Mesendoderm (in vitro differentiated cells): ENCODE results near the gene COL5A2.
A peak's percentile ranks its signal among the peaks of the same experiment; 100 is the strongest.

Experiments
- DNase-seq: peaks from one replicate; pipeline ENCODE4 v3.0.0; 2013
- H2AK5ac ChIP-seq: 2 replicates; pipeline ENCODE4 v1.6.1; 2013; ENCODE audit warnings: low read length, inconsistent platforms
- H2BK120ac ChIP-seq: 2 replicates; pipeline ENCODE4 v1.6.1; 2013; ENCODE audit warnings: low read depth, mild to moderate bottlenecking, low read length, moderate library complexity, mixed read lengths
- H2BK15ac ChIP-seq: replicated peaks from 2 replicates; pipeline ENCODE4 v1.6.1; 2013; ENCODE audit warnings: low read depth, mild to moderate bottlenecking, moderate library complexity
- H2BK5ac ChIP-seq: 2 replicates; pipeline ENCODE4 v1.6.1; 2013; ENCODE audit warnings: low read length, inconsistent platforms
- H3K18ac ChIP-seq: 2 replicates; pipeline ENCODE4 v1.6.1; 2013; ENCODE audit warnings: mild to moderate bottlenecking, low read length, mixed read lengths
- H3K23ac ChIP-seq: one replicate; pipeline ENCODE4 v1.6.1; 2013; ENCODE audit warnings: low read length
- H3K27ac ChIP-seq: 2 replicates; pipeline ENCODE4 v1.5.1; 2013; ENCODE audit warnings: low read depth, mild to moderate bottlenecking, inconsistent platforms, low read length, moderate library complexity
- H3K27me3 ChIP-seq: 2 replicates; pipeline ENCODE4 v1.6.1; 2013; ENCODE audit warnings: low read length, control low read depth, mild to moderate bottlenecking, inconsistent platforms; ENCODE audit not compliant: insufficient read depth, poor library complexity
- H3K36me3 ChIP-seq: 2 replicates; pipeline ENCODE4 v1.6.1; 2013; ENCODE audit warnings: low read length, inconsistent platforms; ENCODE audit not compliant: control insufficient read depth, insufficient read depth
- H3K4ac ChIP-seq: one replicate; pipeline ENCODE4 v1.6.1; 2013; ENCODE audit warnings: low read depth, mild to moderate bottlenecking, low read length, moderate library complexity
- H3K4me1 ChIP-seq: 2 replicates; pipeline ENCODE4 v1.6.1; 2013; ENCODE audit warnings: low read depth, low read length, inconsistent platforms; ENCODE audit not compliant: control insufficient read depth
- H3K4me2 ChIP-seq: 2 replicates; pipeline ENCODE4 v1.6.1; 2013; ENCODE audit warnings: low read length
- H3K4me3 ChIP-seq: 2 replicates; pipeline ENCODE4 v1.5.1; 2013; ENCODE audit warnings: mild to moderate bottlenecking, low read length
- H3K56ac ChIP-seq: one replicate; pipeline ENCODE4 v1.6.1; 2013; ENCODE audit warnings: low read length
- H3K79me1 ChIP-seq: 2 replicates; pipeline ENCODE4 v1.6.1; 2013; ENCODE audit warnings: low read length, inconsistent platforms
- H3K79me2 ChIP-seq: 2 replicates; pipeline ENCODE4 v1.6.1; 2013; ENCODE audit warnings: mild to moderate bottlenecking, low read length; ENCODE audit not compliant: control insufficient read depth, insufficient read depth
- H3K9ac ChIP-seq: 2 replicates; pipeline ENCODE4 v1.6.1; 2013; ENCODE audit warnings: low read length, inconsistent platforms
- H4K5ac ChIP-seq: one replicate; pipeline ENCODE4 v1.6.1; 2013; ENCODE audit warnings: low read length
- H4K8ac ChIP-seq: one replicate; pipeline ENCODE4 v1.6.1; 2013; ENCODE audit warnings: low read depth, mild to moderate bottlenecking, control low read depth, low read length, moderate library complexity
- WGBS: extraction: QIAGEN DNeasy Blood & Tissue Kit; methylation state at CpG from one replicate; pipeline ENCODE4 v1.1.7; 2013; ENCODE audit warnings: low lambda C conversion rate, missing lambda C conversion rate; ENCODE audit not compliant: insufficient coverage; ENCODE audit errors: extremely low coverage; 5-methylcytosine and 5-hydroxymethylcytosine counted together

COL5A2 gene

GRCh38 chr2:189008555-189009262 lies 170.9 kb downstream of the COL5A2 start:
- Histone ChIP-seq H3K27me3 (no peaks in the 10 kb centered on the region), H3K27ac (no peak overlapping the region), H3K4me1 (no peaks in the 10 kb centered on the region), H4K5ac (no peak overlapping the region), H3K79me1 (no peaks in the 10 kb centered on the region), H3K4me2 (no peak overlapping the region), H3K18ac (no peak overlapping the region), H4K8ac (no peak overlapping the region), H3K9ac (no peak overlapping the region), H3K4ac (no peak overlapping the region), H3K4me3 (no peak overlapping the region), H2BK5ac (no peak overlapping the region), H3K79me2 (no peaks in the 10 kb centered on the region), H3K36me3 (no peaks in the 10 kb centered on the region), H2AK5ac (no peak overlapping the region), H3K56ac (no peak overlapping the region), H3K23ac (no peak overlapping the region), H2BK120ac (no peak overlapping the region), H2BK15ac (no peak overlapping the region)
- no CpG with 5 or more reads among the region's 9 CpGs for WGBS
- no peak for DNase-seq

- H3K18ac ChIP-seq = no peak overlapping the region
- no peaks in the 10 kb centered on the region for H3K4me1 ChIP-seq
- no peak overlapping the region for H4K5ac ChIP-seq
- no peaks in the 10 kb centered on the region for H3K36me3 ChIP-seq
- H3K4me3 ChIP-seq = no peak overlapping the region
- H2BK5ac ChIP-seq = no peak overlapping the region
- no peak overlapping the region for H3K23ac ChIP-seq
- no peaks in the 10 kb centered on the region for H3K79me2 ChIP-seq
- H3K4me2 ChIP-seq = no peak overlapping the region
- H2AK5ac ChIP-seq = no peak overlapping the region
- no peaks in the 10 kb centered on the region for H3K79me1 ChIP-seq
- no peak overlapping the region for H2BK15ac ChIP-seq
- no peaks in the 10 kb centered on the region for H3K27me3 ChIP-seq
- peak; percentile 72 for DNase-seq
- no peak overlapping the region for H4K8ac ChIP-seq
- H2BK120ac ChIP-seq = no peak overlapping the region
- H3K27ac ChIP-seq = no peak overlapping the region
- no peak overlapping the region for H3K9ac ChIP-seq
- H3K4ac ChIP-seq = no peak overlapping the region
- WGBS = no CpG with 5 or more reads among the region's 1 CpG
- H3K56ac ChIP-seq = no peak overlapping the region
Measured at GRCh38 chr2:189002079-189002478, 177.5 kb downstream of the COL5A2 start.

GRCh38 chr2:189000221-189000620 lies 179.3 kb downstream of the COL5A2 start:
- Histone ChIP-seq H4K5ac (no peak overlapping the region), H3K79me2 (no peaks in the 10 kb centered on the region), H3K4me1 (no peaks in the 10 kb centered on the region), H4K8ac (no peak overlapping the region), H3K4me2 (no peak overlapping the region), H3K4ac (no peak overlapping the region), H3K36me3 (no peaks in the 10 kb centered on the region), H2AK5ac (no peak overlapping the region), H3K27me3 (no peaks in the 10 kb centered on the region), H3K18ac (no peak overlapping the region), H3K4me3 (no peak overlapping the region), H2BK120ac (no peak overlapping the region), H2BK5ac (no peak overlapping the region), H3K23ac (no peak overlapping the region), H3K27ac (no peak overlapping the region), H2BK15ac (no peak overlapping the region), H3K79me1 (no peaks in the 10 kb centered on the region), H3K9ac (no peak overlapping the region), H3K56ac (no peak overlapping the region)
- no peak for DNase-seq

- H2BK120ac ChIP-seq = no peak overlapping the region
- H3K27ac ChIP-seq = no peak overlapping the region
- no peak overlapping the region for H2AK5ac ChIP-seq
- H3K79me2 ChIP-seq = no peaks in the 10 kb centered on the region
- no peak overlapping the region for H4K8ac ChIP-seq
- no peak overlapping the region for H3K23ac ChIP-seq
- H3K4me2 ChIP-seq = no peak overlapping the region
- H2BK15ac ChIP-seq = no peak overlapping the region
- no peak overlapping the region for H3K18ac ChIP-seq
- H3K4ac ChIP-seq = no peak overlapping the region
- no peak overlapping the region for H2BK5ac ChIP-seq
- H3K9ac ChIP-seq = no peak overlapping the region
- H3K4me3 ChIP-seq = no peak overlapping the region
- no peaks in the 10 kb centered on the region for H3K27me3 ChIP-seq
- no peaks in the 10 kb centered on the region for H3K4me1 ChIP-seq
- DNase-seq = no peak
- no peak overlapping the region for H4K5ac ChIP-seq
- no peaks in the 10 kb centered on the region for H3K79me1 ChIP-seq
- H3K56ac ChIP-seq = no peak overlapping the region
- H3K36me3 ChIP-seq = no peaks in the 10 kb centered on the region
Measured at GRCh38 chr2:188997263-188997662, 182.3 kb downstream of the COL5A2 start.

GRCh38 chr2:188993247-188993646 lies 186.3 kb downstream of the COL5A2 start:
- H3K4ac ChIP-seq = no peak overlapping the region
- H3K36me3 ChIP-seq = no peaks in the 10 kb centered on the region
- H3K18ac ChIP-seq = no peak overlapping the region
- H3K4me1 ChIP-seq = no peaks in the 10 kb centered on the region
- no peak overlapping the region for H2BK15ac ChIP-seq
- no peaks in the 10 kb centered on the region for H3K79me2 ChIP-seq
- H3K27ac ChIP-seq = no peak overlapping the region
- no peak for DNase-seq
- H3K4me3 ChIP-seq = no peak overlapping the region
- H3K9ac ChIP-seq = no peak overlapping the region
- no peak overlapping the region for H2BK5ac ChIP-seq
- H3K27me3 ChIP-seq = no peaks in the 10 kb centered on the region
- no peak overlapping the region for H2AK5ac ChIP-seq
- H4K5ac ChIP-seq = no peak overlapping the region
- H3K4me2 ChIP-seq = no peak overlapping the region
- no peak overlapping the region for H4K8ac ChIP-seq
- H3K23ac ChIP-seq = no peak overlapping the region
- no CpG with 5 or more reads among the region's 1 CpG for WGBS
- no peak overlapping the region for H2BK120ac ChIP-seq
- H3K79me1 ChIP-seq = no peaks in the 10 kb centered on the region
- no peak overlapping the region for H3K56ac ChIP-seq

- no peak overlapping the region for H2BK5ac ChIP-seq
- H3K4me3 ChIP-seq = no peak overlapping the region
- H3K18ac ChIP-seq = no peak overlapping the region
- H3K36me3 ChIP-seq = no peaks in the 10 kb centered on the region
- no peak overlapping the region for H4K5ac ChIP-seq
- no peak overlapping the region for H3K56ac ChIP-seq
- WGBS = no CpG with 5 or more reads among the region's 4 CpGs
- H3K4me1 ChIP-seq = no peaks in the 10 kb centered on the region
- DNase-seq = no peak
- H3K9ac ChIP-seq = no peak overlapping the region
- no peak overlapping the region for H3K23ac ChIP-seq
- no peak overlapping the region for H3K27ac ChIP-seq
- H4K8ac ChIP-seq = no peak overlapping the region
- H2BK15ac ChIP-seq = no peak overlapping the region
- H2BK120ac ChIP-seq = no peak overlapping the region
- no peak overlapping the region for H2AK5ac ChIP-seq
- no peak overlapping the region for H3K4ac ChIP-seq
- H3K4me2 ChIP-seq = no peak overlapping the region
- H3K79me1 ChIP-seq = no peaks in the 10 kb centered on the region
- no peaks in the 10 kb centered on the region for H3K79me2 ChIP-seq
- no peaks in the 10 kb centered on the region for H3K27me3 ChIP-seq
Measured at GRCh38 chr2:188986839-188987238, 192.7 kb downstream of the COL5A2 start.
